Activated naive CD8-positive, alpha-beta T cell treated with anti-CD3 and anti-CD28 coated beads, Interleukin-2, amount 50 U/mL, for 16 hours (primary cell): ENCODE measurements around the gene SRY.
"Not testable (repeated sequence)": the region's sequence is repeated elsewhere in the genome, so short reads cannot be mapped to it uniquely, and the experiment has no call there.

Experiments used
- DNase-seq: peaks from one replicate; pipeline ENCODE4 v3.0.0-alpha.2; 2020; ENCODE audit warnings: low read depth, low spot score

Gene SRY

GRCh38 chrY:2787600-2787999 is at the start of gene SRY:
TSS of gene SRY (minus strand) at chrY:2787682. CDS start at chrY:2787603, 79 bp downstream.
- DNase-seq: no peak

GRCh38 chrY:2837078-2837477 is 49.6 kb upstream of the SRY start:
- DNase-seq: no peak

- DNase-seq: no peak
Observed at GRCh38 chrY:2835230-2835629, 47.7 kb upstream of the SRY start.

- no peak for DNase-seq
Observed at GRCh38 chrY:2828497-2828896, 41.0 kb upstream of the SRY start.

- DNase-seq: no peak
Observed at GRCh38 chrY:2824471-2824870, 37.0 kb upstream of the SRY start.

- DNase-seq: not testable (repeated sequence)
Observed at GRCh38 chrY:2817146-2817896, 29.8 kb upstream of the SRY start.

- no peak for DNase-seq
Observed at GRCh38 chrY:2800246-2800645, 12.8 kb upstream of the SRY start.

- DNase-seq: no peak
Observed at GRCh38 chrY:2797991-2798390, 10.5 kb upstream of the SRY start.

- no peak for DNase-seq
Observed at GRCh38 chrY:2796977-2797523, 9.6 kb upstream of the SRY start.

- no peak for DNase-seq
Observed at GRCh38 chrY:2789756-2790155, 2.3 kb upstream of the SRY start.

GRCh38 chrY:2786876-2787512 is 488 bp downstream of the SRY start:
- no peak for DNase-seq
